ENCODE measurements around the gene OTULIN. TPM values are rescaled to one million over a fixed set of nuclear protein-coding genes. Genes with fewer than 3 reads are reported as not detected.

The OTULIN gene
- total and polyA plus RNA-seq, 4 donors: 8.6 to 44.4 (median 12.1) TPM

DNA sequence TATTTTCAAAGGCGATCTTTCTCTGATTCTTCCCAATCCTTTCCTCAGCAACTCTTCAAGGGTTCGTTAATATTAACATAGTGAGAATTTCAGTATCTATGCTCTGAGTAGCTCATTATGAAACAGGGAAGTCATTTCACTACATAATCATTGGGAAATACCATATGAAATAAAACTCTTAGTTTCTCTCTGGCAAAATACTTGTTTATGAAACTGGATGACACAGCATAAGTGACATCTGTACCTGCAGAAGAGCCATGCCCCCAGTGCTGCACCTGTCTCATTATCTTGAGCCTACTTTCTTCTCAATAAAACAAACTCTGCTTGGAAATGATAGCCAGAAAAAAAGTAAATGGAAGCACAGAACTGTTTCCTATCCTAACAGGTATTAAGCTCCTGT lies 33.8 kb upstream of the OTULIN start (continued):
- TF ChIP-seq, protein P1, sequence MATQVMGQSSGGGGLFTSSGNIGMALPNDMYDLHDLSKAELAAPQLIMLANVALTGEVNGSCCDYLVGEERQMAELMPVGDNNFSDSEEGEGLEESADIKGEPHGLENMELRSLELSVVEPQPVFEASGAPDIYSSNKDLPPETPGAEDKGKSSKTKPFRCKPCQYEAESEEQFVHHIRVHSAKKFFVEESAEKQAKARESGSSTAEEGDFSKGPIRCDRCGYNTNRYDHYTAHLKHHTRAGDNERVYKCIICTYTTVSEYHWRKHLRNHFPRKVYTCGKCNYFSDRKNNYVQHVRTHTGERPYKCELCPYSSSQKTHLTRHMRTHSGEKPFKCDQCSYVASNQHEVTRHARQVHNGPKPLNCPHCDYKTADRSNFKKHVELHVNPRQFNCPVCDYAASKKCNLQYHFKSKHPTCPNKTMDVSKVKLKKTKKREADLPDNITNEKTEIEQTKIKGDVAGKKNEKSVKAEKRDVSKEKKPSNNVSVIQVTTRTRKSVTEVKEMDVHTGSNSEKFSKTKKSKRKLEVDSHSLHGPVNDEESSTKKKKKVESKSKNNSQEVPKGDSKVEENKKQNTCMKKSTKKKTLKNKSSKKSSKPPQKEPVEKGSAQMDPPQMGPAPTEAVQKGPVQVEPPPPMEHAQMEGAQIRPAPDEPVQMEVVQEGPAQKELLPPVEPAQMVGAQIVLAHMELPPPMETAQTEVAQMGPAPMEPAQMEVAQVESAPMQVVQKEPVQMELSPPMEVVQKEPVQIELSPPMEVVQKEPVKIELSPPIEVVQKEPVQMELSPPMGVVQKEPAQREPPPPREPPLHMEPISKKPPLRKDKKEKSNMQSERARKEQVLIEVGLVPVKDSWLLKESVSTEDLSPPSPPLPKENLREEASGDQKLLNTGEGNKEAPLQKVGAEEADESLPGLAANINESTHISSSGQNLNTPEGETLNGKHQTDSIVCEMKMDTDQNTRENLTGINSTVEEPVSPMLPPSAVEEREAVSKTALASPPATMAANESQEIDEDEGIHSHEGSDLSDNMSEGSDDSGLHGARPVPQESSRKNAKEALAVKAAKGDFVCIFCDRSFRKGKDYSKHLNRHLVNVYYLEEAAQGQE (IDR thresholded peaks at IDR 0.05): no peak
- no peak for TF ChIP-seq HNF4G (IDR thresholded peaks at IDR 0.05)
- no peak for TF ChIP-seq SP1 (IDR thresholded peaks at IDR 0.05)
- no peak for TF ChIP-seq FOXA1 (IDR thresholded peaks at IDR 0.05)
- no peak for TF ChIP-seq FOXA2 (IDR thresholded peaks at IDR 0.05)
- no peak for TF ChIP-seq HNF4A (conservative IDR thresholded peaks at IDR 0.05)
- TF ChIP-seq RXRA (IDR thresholded peaks at IDR 0.05): no peak

DNA sequence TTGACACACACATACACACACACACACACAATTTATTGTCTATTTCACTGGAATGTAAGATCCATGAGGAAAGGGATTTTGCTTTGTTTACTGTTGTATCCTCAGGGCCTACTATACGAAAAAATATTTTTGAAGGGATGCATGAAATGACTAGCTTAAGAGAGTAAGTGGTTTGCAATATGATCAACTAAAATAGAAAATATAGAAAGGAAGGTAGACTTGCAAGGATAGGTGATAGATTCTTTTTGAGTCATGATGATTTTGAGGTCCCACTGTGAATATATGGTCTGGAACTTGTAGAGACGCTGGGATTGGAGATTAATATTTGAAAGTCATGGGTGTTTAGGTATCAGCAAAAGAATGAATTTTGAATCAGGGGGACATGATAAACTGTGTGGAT lies 28.9 kb upstream of the OTULIN start:
- WGBS: 79% methylated on average over 2 of the region's 2 CpGs
- no peak overlapping the region for H3K4me3 ChIP-seq (ENCODE audit: low read depth in 1 of 3, low read length in 3 of 3)
- H3K36me3 ChIP-seq (ENCODE audit: control insufficient read depth in 4 of 4, insufficient read depth in 3 of 4, low read depth in 1 of 4, low read length in 3 of 4): no peaks in the 10 kb centered on the region
- DNase-seq (ENCODE audit: low spot score): no peak
- no peaks in the 10 kb centered on the region for H3K9me3 ChIP-seq (ENCODE audit: control insufficient read depth in 4 of 4, low read length in 3 of 4)
- H3K27me3 ChIP-seq (ENCODE audit: control insufficient read depth in 4 of 4, insufficient read depth in 4 of 4, low read length in 3 of 4): no peaks in the 10 kb centered on the region
- H3K4me1 ChIP-seq (ENCODE audit: control insufficient read depth in 4 of 4, insufficient read depth in 4 of 4, low read length in 3 of 4): no peaks in the 10 kb centered on the region
- no peak overlapping the region for H3K27ac ChIP-seq (ENCODE audit: low read depth in 1 of 2, low read length in 2 of 2)
- TF ChIP-seq, protein P2, sequence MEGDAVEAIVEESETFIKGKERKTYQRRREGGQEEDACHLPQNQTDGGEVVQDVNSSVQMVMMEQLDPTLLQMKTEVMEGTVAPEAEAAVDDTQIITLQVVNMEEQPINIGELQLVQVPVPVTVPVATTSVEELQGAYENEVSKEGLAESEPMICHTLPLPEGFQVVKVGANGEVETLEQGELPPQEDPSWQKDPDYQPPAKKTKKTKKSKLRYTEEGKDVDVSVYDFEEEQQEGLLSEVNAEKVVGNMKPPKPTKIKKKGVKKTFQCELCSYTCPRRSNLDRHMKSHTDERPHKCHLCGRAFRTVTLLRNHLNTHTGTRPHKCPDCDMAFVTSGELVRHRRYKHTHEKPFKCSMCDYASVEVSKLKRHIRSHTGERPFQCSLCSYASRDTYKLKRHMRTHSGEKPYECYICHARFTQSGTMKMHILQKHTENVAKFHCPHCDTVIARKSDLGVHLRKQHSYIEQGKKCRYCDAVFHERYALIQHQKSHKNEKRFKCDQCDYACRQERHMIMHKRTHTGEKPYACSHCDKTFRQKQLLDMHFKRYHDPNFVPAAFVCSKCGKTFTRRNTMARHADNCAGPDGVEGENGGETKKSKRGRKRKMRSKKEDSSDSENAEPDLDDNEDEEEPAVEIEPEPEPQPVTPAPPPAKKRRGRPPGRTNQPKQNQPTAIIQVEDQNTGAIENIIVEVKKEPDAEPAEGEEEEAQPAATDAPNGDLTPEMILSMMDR (IDR thresholded peaks at IDR 0.05; ENCODE audit: low read depth, low read length, missing input control): no peak
- TF ChIP-seq, protein P3, sequence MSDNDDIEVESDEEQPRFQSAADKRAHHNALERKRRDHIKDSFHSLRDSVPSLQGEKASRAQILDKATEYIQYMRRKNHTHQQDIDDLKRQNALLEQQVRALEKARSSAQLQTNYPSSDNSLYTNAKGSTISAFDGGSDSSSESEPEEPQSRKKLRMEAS (IDR thresholded peaks at IDR 0.05): no peak
- no peak overlapping the region for H3K9ac ChIP-seq (ENCODE audit: low read depth in 1 of 2, low read length in 2 of 2)

DNA sequence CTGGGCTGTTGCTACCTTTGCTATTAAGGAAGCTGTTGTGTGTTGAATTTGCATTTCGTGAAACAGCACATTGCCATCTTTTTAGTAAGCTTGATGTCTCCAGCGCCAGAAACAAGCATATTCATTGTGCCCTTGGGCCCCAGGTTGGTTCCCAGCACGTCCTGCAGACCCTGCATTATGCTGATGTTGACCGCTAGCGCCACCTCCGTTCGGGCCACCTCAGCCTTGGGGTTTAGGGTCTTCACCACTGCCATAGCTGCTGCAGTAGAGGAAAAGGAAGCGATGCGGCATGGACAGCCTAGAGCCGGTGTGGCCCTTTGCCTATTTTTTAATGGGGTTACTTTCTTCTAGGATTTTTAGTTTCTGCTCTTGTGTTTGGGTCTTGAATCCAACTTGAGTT lies 23.8 kb upstream of the OTULIN start:
- Histone ChIP-seq H3K27ac (ENCODE audit: low read depth in 1 of 2, low read length in 2 of 2) (no peak overlapping the region), H3K4me3 (ENCODE audit: low read depth in 1 of 3, low read length in 3 of 3) (no peak overlapping the region), H3K9ac (ENCODE audit: low read depth in 1 of 2, low read length in 2 of 2) (no peak overlapping the region), H3K36me3 (ENCODE audit: control insufficient read depth in 4 of 4, insufficient read depth in 3 of 4, low read depth in 1 of 4, low read length in 3 of 4) (no peaks in the 10 kb centered on the region), H3K9me3 (ENCODE audit: control insufficient read depth in 4 of 4, low read length in 3 of 4) (no peaks in the 10 kb centered on the region), H3K4me1 (ENCODE audit: control insufficient read depth in 4 of 4, insufficient read depth in 4 of 4, low read length in 3 of 4) (no peaks in the 10 kb centered on the region), H3K27me3 (ENCODE audit: control insufficient read depth in 4 of 4, insufficient read depth in 4 of 4, low read length in 3 of 4) (no peaks in the 10 kb centered on the region)
- no peak for TF ChIP-seq RAD21 (IDR thresholded peaks at IDR 0.05)
- TF ChIP-seq, protein P4, sequence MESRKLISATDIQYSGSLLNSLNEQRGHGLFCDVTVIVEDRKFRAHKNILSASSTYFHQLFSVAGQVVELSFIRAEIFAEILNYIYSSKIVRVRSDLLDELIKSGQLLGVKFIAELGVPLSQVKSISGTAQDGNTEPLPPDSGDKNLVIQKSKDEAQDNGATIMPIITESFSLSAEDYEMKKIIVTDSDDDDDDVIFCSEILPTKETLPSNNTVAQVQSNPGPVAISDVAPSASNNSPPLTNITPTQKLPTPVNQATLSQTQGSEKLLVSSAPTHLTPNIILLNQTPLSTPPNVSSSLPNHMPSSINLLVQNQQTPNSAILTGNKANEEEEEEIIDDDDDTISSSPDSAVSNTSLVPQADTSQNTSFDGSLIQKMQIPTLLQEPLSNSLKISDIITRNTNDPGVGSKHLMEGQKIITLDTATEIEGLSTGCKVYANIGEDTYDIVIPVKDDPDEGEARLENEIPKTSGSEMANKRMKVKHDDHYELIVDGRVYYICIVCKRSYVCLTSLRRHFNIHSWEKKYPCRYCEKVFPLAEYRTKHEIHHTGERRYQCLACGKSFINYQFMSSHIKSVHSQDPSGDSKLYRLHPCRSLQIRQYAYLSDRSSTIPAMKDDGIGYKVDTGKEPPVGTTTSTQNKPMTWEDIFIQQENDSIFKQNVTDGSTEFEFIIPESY (IDR thresholded peaks at IDR 0.05): no peak
- no peak for TF ChIP-seq HNF4A (conservative IDR thresholded peaks at IDR 0.05)
- TF ChIP-seq RXRA (IDR thresholded peaks at IDR 0.05): no peak
- no peak for TF ChIP-seq GABPA (IDR thresholded peaks at IDR 0.05 in 1 of 2, conservative IDR thresholded peaks at IDR 0.05 in 1 of 2)
- TF ChIP-seq, protein P3 (IDR thresholded peaks at IDR 0.05): no peak
- no peak for TF ChIP-seq EGR1 (IDR thresholded peaks at IDR 0.05; ENCODE audit: low read depth in 2 of 2)
- no peak for TF ChIP-seq NR2F2 (IDR thresholded peaks at IDR 0.05)
- TF ChIP-seq, protein P1 (IDR thresholded peaks at IDR 0.05): no peak
- TF ChIP-seq HNF4G (IDR thresholded peaks at IDR 0.05): no peak
- no peak for TF ChIP-seq SP1 (IDR thresholded peaks at IDR 0.05)
- TF ChIP-seq YY1 (IDR thresholded peaks at IDR 0.05): no peak
- TF ChIP-seq TAF1 (conservative IDR thresholded peaks at IDR 0.05): no peak
- no peak for TF ChIP-seq FOXA2 (IDR thresholded peaks at IDR 0.05)
- no peak for DNase-seq (ENCODE audit: low spot score)
- WGBS: 78% methylated on average over 10 of the region's 10 CpGs

Data from liver (tissue), 9 donors.